Putamen (tissue), 1 donor: ENCODE measurements around the gene SLC24A3.

Experiments used
- DNase-seq: peaks from one replicate; pipeline ENCODE4 v3.0.0-alpha.2; 2016; ENCODE audit warnings: low spot score

The SLC24A3 gene

DNA sequence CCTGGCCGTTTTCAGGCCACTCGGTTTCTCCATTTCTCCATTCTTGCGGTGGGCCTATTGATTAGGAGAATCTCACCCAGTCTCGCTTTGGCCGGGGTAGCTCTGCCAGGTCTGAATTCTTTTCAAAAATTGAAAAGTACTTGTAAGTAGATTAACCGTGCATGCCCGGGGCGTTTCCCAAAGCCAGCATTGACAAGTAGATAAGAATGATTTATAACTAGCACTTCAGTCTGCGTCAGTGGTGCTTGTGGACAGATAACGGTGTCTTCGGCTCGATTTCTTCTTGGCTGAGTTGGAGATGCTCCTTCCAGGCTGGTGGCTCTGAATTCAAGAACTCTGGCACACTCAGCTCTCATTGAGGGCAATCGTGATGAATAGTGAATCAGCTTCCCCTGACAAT lies 29.0 kb downstream of the SLC24A3 start:
- DNase-seq, result no peak

GRCh38 chr20:19244291-19244690 lies 31.8 kb downstream of the SLC24A3 start:
- no peak for DNase-seq

GRCh38 chr20:19249106-19249879 lies 36.9 kb downstream of the SLC24A3 start:
- no peak for DNase-seq

- DNase-seq, result no peak
These were observed 37.9 kb downstream of the SLC24A3 start for GRCh38 chr20:19250346-19250745.

DNA sequence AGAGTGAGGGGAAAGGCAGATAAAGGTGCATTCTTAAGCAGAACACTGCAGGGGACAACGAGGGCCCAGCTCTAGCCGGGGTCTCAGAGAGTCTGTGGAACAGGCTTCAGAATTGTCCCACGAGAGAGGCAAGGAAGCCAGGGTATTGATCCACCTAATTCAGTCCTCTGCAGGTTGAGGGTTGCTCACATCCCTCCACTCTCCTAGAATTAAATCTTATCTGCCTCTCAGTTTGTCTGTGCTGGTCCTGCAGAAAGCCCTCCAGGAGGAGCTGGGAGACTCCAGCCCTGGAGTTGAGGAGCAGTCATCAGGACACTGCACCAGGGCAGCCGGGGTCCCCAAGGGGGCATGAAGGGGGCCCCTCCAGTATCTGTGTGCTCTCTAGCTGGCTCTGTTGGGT lies 39.1 kb downstream of the SLC24A3 start:
- no peak for DNase-seq

DNA sequence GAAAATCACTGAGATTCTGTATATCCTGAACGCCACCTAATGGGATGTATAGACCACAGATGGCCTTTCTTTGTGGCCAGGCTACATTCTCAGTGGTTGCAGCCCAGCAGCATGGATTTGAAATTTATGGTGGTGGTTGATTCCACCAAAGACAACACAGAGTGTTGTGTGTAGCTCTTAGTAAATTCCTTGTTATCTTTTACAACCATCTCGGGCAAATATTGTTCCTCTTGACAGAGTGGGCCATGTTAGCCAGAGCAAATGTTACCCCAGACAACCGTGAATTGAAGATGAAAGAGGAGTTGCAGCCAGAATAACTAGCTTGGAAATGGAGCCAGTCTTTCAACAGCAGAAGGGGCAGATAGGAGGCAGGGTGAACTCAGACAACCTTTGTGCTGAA lies 39.5 kb downstream of the SLC24A3 start:
- no peak for DNase-seq

DNA sequence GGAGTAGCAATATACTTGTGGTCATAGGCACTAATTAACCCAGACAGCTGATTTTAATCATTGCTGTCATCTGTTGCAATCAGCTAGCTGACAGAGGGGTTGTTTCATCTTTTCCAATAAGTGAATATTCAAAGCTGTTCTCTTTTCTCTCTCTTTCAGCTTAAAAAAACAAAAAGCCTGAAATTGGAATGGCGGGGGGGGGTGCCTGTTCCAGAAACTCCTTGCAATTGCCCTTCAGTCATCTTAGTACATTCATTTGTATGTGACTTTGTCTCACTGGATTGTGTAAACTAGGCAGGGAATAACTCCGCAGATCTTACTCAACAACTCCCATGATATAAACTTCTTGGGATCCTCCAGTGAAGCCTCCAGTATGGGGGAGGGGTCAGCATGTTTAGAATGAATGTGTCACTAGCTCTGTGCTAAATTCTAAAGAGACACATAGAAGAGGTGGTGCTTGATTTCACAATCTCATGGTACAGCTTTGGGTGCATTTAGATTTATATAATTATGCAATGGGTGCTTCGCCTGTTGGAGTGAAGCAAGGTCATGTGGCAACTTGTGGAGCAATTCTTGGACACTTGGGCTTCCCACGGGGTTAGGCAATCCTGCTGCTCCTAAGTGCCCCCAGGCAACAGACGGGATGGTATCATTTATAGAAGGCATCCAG lies 40.1 kb downstream of the SLC24A3 start:
- no peak for DNase-seq

DNA sequence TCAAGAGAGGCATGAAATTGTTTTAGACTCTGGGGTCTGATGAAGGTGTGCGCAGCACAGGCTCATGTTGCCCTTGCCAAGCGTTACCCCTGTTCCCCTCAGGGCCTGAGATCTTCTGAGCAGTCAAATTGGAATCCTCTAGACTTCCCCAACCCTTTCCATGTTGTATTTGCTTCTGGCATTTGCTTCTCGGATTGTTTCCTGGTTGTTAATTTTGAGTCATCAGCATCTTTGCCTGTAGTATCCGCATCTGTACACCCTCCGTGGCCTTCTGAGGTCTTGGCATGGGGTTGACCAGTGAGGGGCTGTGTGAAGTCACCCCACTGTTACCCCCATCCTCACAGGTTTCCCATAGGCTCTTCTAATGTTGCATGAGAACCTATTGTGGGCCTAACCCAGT lies 40.9 kb downstream of the SLC24A3 start:
- no peak for DNase-seq

DNA sequence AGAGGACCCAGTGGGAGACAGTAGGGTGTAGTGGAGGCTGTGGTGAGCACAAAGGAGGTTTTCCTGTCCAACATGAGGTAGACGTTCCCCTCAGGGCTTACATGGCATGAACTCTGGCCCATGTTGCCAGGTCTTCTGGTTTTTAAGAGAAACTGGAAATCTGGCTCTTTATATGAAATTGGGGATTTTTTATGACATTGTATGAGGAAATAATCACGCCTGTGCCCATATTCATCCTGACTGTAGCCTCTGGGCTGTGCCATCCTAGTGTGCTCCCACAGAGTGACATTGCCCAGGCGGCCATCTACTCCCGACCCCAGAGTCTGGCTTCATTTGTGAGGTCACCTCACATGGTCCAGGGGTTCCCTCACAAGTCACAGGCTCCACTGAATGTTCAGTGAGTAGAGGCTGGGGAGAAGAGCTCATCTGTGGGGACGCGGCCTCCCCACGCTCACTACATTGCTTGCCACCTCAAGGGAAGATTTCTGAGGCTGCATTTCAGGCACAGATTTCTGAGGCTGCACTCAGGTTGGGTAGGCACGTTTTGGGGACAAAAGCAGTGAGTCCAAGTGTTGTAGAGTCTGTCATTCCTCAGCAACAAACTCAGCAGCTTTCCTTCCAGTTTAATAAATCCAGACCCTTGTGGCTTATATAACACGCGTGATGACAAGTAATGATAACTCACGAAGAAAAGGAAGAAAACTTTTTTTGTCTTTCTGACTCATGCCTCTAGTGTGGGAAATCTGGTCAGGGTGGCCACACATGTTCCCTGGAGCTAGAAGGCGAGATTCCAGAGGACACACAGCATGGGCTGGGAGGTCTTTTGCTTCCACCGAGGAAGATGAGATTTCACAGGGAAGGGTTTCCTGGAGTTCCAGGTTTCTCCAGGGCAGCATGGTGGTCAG lies 41.7 kb downstream of the SLC24A3 start:
- DNase-seq, result no peak

- DNase-seq, result no peak
These were observed 42.5 kb downstream of the SLC24A3 start for GRCh38 chr20:19254956-19255355.

DNA sequence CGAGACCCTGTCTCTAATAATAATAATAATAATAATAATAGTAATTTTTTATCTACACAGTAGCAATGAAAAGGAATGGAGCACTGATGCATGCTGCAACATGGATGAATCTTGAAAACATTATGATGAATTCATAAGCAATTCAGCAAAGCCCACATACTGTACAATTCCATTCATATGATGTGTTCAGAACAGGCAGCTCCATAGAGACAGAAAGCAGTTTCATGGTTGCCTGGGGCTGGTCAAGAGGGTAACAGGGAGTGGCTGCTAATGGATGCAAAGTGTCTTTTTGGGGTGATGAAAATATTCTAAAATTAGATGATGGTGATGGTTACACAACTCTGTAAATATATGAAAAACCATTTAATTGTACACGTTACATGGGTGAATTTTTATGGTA lies 43.6 kb downstream of the SLC24A3 start:
- DNase-seq, result no peak

DNA sequence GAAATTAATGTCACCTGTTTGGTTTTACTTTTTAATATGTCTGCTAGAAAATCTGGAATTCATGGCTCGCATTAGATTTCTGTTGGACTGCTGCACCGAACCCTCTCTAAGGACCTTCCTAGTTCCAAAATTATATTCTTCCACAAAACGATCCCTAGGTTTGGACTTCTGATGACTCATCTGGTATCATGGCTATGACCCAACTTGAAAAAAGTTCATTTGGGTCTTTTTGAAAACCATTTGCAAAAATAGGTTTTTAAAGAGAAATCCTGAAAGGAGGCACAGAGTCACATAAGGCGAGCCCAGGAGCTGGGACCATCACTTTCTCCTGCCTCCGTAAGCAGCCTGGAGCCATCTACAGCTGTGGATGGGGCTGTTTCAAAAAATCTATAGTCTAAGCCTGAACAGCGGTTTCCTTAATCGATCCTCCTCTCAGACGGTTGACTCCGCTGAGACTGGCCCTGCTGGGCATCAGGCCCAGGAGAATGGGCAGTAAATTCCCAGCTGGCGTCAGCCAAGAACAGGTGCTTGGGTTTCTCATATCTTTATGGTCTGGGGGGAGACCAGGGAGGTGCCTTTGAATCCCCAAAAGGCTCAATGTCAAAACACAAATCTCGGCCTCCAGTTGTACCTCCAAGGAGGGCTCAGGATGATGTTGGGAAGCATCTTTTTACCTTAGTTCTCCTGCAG lies 44.6 kb downstream of the SLC24A3 start:
- DNase-seq, result no peak

DNA sequence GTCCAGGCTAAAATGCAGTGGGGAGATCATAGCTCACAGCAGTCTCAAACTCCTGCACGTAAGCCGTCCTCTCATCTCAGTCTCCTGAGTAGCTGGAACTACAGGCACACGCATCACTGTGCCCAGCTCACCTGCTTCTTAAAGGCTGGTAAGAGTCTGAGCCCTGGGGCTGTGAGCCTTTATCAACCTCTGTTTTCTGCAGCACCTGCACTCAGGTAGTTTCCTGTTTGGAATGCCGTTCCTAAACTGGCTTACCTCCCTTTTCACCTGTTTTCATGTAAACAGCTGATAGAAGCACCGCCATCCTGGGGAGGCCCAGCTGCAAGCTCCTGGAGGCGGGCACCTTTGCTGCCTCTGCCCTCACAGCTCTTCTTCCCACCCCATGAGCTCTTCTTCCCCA lies 45.4 kb downstream of the SLC24A3 start:
- no peak for DNase-seq

DNA sequence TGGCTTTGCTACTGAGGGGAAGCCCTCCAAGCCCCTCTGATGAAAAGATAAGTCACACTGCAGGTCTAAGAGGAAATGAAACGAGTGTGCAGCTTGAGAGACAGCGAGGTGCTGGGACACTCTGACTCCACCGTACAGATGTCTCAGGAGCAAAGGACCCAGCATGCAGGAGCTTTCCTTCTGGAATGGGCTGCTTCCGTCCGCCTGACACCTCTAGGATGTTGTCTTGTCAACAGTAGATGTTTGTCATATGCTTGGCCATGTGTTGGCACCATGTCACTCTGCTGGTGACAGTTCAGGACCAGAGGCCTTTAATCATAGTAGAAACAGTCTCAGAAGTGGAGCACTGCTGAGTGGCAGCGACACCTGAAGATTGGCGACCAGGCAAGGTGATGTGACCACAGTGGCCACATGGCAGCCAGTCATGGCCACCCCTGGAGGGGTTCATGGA lies 46.7 kb downstream of the SLC24A3 start:
- no peak for DNase-seq

DNA sequence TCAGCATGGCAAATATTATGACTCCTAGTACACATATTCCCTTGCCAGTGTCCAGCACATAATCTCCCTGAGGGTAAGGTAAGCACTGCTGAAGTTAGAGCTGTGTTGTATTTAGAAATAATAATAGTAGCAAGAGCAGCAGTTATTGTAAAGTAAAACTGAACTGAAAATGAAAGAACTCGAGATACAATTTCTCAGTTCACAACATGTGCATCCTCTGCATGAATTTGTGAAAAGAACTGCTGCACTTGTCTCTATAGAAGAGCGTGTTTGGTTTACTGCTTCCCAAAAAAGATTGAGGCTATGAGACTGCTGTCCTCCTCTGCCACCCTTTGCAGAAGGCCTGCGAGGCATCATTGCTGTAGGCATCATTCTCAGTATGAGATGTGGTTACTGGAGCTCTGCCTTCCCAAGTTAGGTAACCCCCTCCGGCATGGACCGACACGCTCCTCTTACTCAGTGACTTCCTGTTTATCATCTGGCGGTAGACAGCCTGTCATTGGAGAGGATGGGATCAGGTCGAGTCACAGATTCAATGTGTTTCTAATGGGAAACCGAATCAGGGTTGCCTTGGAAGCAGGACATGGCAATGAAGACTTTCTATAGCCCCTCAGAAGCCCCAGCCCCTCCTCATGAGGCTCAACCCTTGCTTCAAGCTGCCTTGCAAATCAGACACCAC lies 48.1 kb downstream of the SLC24A3 start:
- no peak for DNase-seq

GRCh38 chr20:19264191-19264590 lies 51.7 kb downstream of the SLC24A3 start:
- DNase-seq, result no peak

GRCh38 chr20:19265646-19266374 lies 53.4 kb downstream of the SLC24A3 start:
- DNase-seq, result no peak

DNA sequence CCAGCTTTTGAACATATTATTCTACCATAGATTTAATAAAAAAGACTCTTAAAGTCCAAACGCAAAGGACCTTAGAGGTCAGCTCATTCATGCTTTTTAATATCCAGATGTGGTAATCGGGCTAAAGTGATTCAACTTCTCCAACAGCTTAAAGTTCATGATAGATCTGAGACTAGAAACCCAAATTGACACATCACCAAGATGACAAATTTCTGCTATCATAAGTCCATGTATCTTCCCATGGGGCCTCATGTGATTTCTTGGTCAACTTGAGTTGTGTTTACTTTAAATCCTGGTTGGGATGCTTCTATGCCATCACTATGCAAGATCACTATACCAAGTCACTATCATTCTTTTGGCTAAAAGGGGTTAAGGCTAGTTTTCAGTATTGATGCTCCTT lies 56.0 kb downstream of the SLC24A3 start:
- DNase-seq, result no peak

DNA sequence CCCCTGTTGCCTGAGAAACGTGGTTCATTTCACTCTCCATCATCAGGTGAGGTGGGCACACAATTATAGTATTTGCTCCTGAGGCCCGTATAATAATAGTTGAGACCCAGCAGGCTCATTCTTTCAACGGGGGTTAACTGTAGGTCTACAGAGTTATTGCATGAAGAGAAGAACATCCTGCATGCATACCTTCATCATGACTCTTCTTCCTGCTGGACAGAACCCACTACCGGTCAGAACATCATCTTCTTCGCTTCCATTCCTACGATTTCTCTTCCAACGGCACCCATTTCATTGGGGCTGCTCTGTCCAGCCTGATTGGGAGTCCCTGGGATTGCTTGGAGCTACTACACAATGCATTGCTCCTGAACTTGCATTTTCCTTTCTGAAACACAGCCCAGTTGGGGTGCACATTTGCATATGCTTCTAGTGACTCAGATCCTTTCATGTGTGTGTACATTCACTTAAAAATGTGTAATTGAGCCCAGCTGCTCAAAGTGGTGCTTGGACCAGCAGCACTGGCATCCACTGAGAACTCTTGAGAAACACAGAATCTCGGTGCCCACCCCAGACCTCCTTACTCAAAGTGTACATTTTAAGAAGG lies 57.4 kb downstream of the SLC24A3 start:
- no peak for DNase-seq
